H9 (cell line): ENCODE results near the gene PTPRN2. TPM values are rescaled to one million over a fixed set of nuclear protein-coding genes. Genes with fewer than 3 reads are reported as not detected.

Source experiments
- DNase-seq: peaks from one replicate; pipeline ENCODE4 v3.0.0-alpha.2; 2017
- H2AFZ ChIP-seq: one replicate; pipeline ENCODE4 v1.6.1; 2013; ENCODE audit warnings: mild to moderate bottlenecking, low read length, control low read depth, moderate library complexity
- H2AK5ac ChIP-seq: 2 replicates; pipeline ENCODE4 v1.6.1; 2013; ENCODE audit warnings: low read length, control low read depth, mixed read lengths; ENCODE audit not compliant: insufficient read length
- H2BK120ac ChIP-seq: one replicate; pipeline ENCODE4 v1.6.1; 2013; ENCODE audit warnings: low read depth, mild to moderate bottlenecking, low read length, control low read depth, inconsistent platforms; ENCODE audit not compliant: poor library complexity, severe bottlenecking
- H2BK12ac ChIP-seq: 2 replicates; pipeline ENCODE4 v1.6.1; 2013; ENCODE audit warnings: low read length, control low read depth, mixed read lengths, low read depth; ENCODE audit not compliant: insufficient read length
- H2BK15ac ChIP-seq: 2 replicates; pipeline ENCODE4 v1.6.1; 2013; ENCODE audit warnings: low read depth, low read length, control low read depth
- H2BK20ac ChIP-seq: one replicate; pipeline ENCODE4 v1.6.1; 2013; ENCODE audit warnings: low read depth, mild to moderate bottlenecking, low read length, control low read depth, inconsistent platforms; ENCODE audit not compliant: poor library complexity, severe bottlenecking
- H2BK5ac ChIP-seq: 2 replicates; pipeline ENCODE4 v1.6.1; 2013; ENCODE audit warnings: low read length, control low read depth, mixed read lengths; ENCODE audit not compliant: insufficient read length
- H3K14ac ChIP-seq: 2 replicates; pipeline ENCODE4 v1.6.1; 2013; ENCODE audit warnings: low read length, control low read depth; ENCODE audit not compliant: insufficient read depth
- H3K18ac ChIP-seq: 2 replicates; pipeline ENCODE4 v1.6.1; 2013; ENCODE audit warnings: low read depth, mild to moderate bottlenecking, mixed read lengths, low read length, control low read depth; ENCODE audit not compliant: insufficient read length
- H3K23ac ChIP-seq: 2 replicates; pipeline ENCODE4 v1.6.1; 2013; ENCODE audit warnings: low read length, control low read depth, mixed read lengths, low read depth; ENCODE audit not compliant: insufficient read length
- H3K23me2 ChIP-seq: 2 replicates; pipeline ENCODE4 v1.6.1; 2013; ENCODE audit warnings: low read depth, mild to moderate bottlenecking, mixed read lengths, low read length, control low read depth; ENCODE audit not compliant: insufficient read length, poor library complexity, severe bottlenecking
- H3K27ac ChIP-seq: 2 replicates; pipeline ENCODE4 v1.5.1; 2013; ENCODE audit warnings: low read length, control low read depth, mixed read lengths, low read depth; ENCODE audit not compliant: insufficient read length
- H3K27me3 ChIP-seq: 2 replicates; pipeline ENCODE4 v1.6.1; 2013; ENCODE audit warnings: low read length, control low read depth, inconsistent platforms; ENCODE audit not compliant: insufficient read depth
- H3K4ac ChIP-seq: 2 replicates; pipeline ENCODE4 v1.6.1; 2013; ENCODE audit warnings: low read depth, mild to moderate bottlenecking, control low read depth, inconsistent platforms, low read length, moderate library complexity
- H3K4me1 ChIP-seq: 2 replicates; pipeline ENCODE4 v1.6.1; 2013; ENCODE audit warnings: low read length, control low read depth, inconsistent platforms; ENCODE audit not compliant: insufficient read depth
- H3K4me2 ChIP-seq: 2 replicates; pipeline ENCODE4 v1.6.1; 2013; ENCODE audit warnings: low read length, control low read depth, mixed read lengths; ENCODE audit not compliant: insufficient read length, insufficient read depth
- H3K56ac ChIP-seq: 2 replicates; pipeline ENCODE4 v1.6.1; 2013; ENCODE audit warnings: low read depth, mild to moderate bottlenecking, mixed read lengths, low read length, control low read depth; ENCODE audit not compliant: insufficient read length
- H3K79me1 ChIP-seq: 2 replicates; pipeline ENCODE4 v1.6.1; 2013; ENCODE audit warnings: low read depth, mild to moderate bottlenecking, moderate library complexity, low read length, control low read depth, inconsistent platforms; ENCODE audit not compliant: insufficient read depth, poor library complexity, severe bottlenecking
- H3K79me2 ChIP-seq: 2 replicates; pipeline ENCODE4 v1.6.1; 2013; ENCODE audit warnings: low read length, control low read depth, inconsistent platforms; ENCODE audit not compliant: insufficient read depth
- H3K9ac ChIP-seq: 2 replicates; pipeline ENCODE4 v1.6.1; 2013; ENCODE audit warnings: low read length, control low read depth, mixed read lengths; ENCODE audit not compliant: insufficient read length; ENCODE audit errors: extremely low read depth
- H3K9me3 ChIP-seq: one replicate; pipeline ENCODE4 v1.6.1; 2013; ENCODE audit warnings: low read depth, low read length, inconsistent platforms; ENCODE audit not compliant: control insufficient read depth
- H3T11ph ChIP-seq: one replicate; pipeline ENCODE4 v1.6.1; 2013; ENCODE audit warnings: mild to moderate bottlenecking, low read length, control low read depth, inconsistent platforms
- H4K20me1 ChIP-seq: one replicate; pipeline ENCODE4 v1.6.1; 2013; ENCODE audit not compliant: control insufficient read depth, insufficient read length, insufficient read depth
- H4K5ac ChIP-seq: 2 replicates; pipeline ENCODE4 v1.6.1; 2013; ENCODE audit warnings: low read depth, mild to moderate bottlenecking, mixed read lengths, low read length, control low read depth; ENCODE audit not compliant: insufficient read length
- H4K8ac ChIP-seq: replicated peaks from 2 replicates; pipeline ENCODE4 v1.6.1; 2013; ENCODE audit warnings: low read length, control low read depth, mixed read lengths, low read depth; ENCODE audit not compliant: insufficient read length
- H4K91ac ChIP-seq: 2 replicates; pipeline ENCODE4 v1.6.1; 2013; ENCODE audit warnings: low read depth, mild to moderate bottlenecking, moderate library complexity, mixed read lengths, low read length, control low read depth; ENCODE audit not compliant: insufficient read length
- H3K27ac Mint-ChIP-seq, 3 experiments: 2 replicates in 2 of 3; 3 replicates in 1 of 3; pipeline ENCODE4 v1.8.0; 2020 to 2021; ENCODE audit warnings: mixed read lengths in 3 of 3, mild to moderate bottlenecking in 1 of 3, moderate library complexity in 1 of 3
- H3K27me3 Mint-ChIP-seq: 2 replicates; pipeline ENCODE4 v1.8.0; 2021; ENCODE audit warnings: low read depth, mild to moderate bottlenecking, moderate library complexity, mixed read lengths
- H3K36me3 Mint-ChIP-seq, 3 experiments: 2 replicates in 2 of 3; 3 replicates in 1 of 3; pipeline ENCODE4 v1.8.0; 2020 to 2021; ENCODE audit warnings: low read depth in 3 of 3, mixed read lengths in 3 of 3; ENCODE audit not compliant: insufficient read depth in 1 of 3
- H3K4me1 Mint-ChIP-seq, 2 experiments: 2 replicates each; pipeline ENCODE4 v1.8.0; 2020; ENCODE audit warnings: mixed read lengths in 2 of 2
- H3K4me3 Mint-ChIP-seq, 2 experiments: 2 replicates in 1 of 2; 3 replicates in 1 of 2; pipeline ENCODE4 v1.8.0; 2020 to 2021; ENCODE audit warnings: mild to moderate bottlenecking in 2 of 2, mixed read lengths in 2 of 2, moderate library complexity in 1 of 2
- H3K9me3 Mint-ChIP-seq, 2 experiments: 2 replicates in 1 of 2; 3 replicates in 1 of 2; pipeline ENCODE4 v1.8.0; 2020; ENCODE audit warnings: mild to moderate bottlenecking in 2 of 2, mixed read lengths in 2 of 2, moderate library complexity in 1 of 2
- CTCF ChIP-seq: fragments of 200-600 bp; sonication (generic); conservative IDR thresholded peaks from 3 replicates; pipeline ENCODE4 v1.8.0; 2021; ENCODE audit warnings: antibody characterized with exemption, mild to moderate bottlenecking
- WGBS: extraction: QIAGEN DNeasy Blood & Tissue Kit; methylation state at CpG from one replicate; pipeline ENCODE4 v1.1.7; 2013; ENCODE audit warnings: missing lambda C conversion rate, low lambda C conversion rate, mixed read lengths; ENCODE audit not compliant: insufficient read length; ENCODE audit errors: extremely low coverage; 5-methylcytosine and 5-hydroxymethylcytosine counted together
- total RNA-seq: library from RNA; stranded (reverse); gene quantifications from 2 replicates; pipeline ENCODE4 v1.2.1, GENCODE V29; 2021

The PTPRN2 gene
- total RNA-seq, 1 experiment from 2014 or later: 5.2 TPM

DNA sequence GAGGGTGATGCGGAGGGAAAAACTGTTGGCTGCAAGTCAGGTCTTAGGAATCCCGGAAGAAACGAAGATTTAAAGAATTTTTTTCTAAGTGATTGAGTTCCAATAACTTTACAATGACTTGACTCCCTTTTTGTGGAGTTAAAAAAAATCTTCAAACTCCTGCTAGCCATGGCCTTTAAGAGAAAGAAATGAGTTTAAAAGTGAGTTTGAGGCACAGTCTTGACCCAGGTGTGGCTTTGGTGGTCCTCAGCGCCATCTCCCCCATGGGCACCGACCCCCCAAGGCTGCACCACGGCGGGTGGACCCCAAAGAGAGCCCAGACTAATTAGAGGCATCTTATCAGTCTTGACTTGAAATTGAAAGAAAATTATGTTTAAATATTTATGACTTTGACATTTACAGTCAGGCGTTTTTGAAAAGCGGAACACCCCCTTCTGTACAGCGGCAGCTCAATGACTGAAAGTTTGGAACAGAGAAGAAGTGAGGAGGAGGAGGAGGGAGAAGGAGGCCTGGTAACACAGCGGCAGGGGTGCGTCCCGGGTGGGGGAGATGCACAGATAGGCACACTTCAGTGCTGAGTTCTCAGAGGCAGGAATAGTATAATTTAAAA is 901.2 kb downstream of the PTPRN2 start:
- Histone ChIP-seq H3K14ac (no peak overlapping the region), H3K23ac (no peak overlapping the region), H3K27ac (no peak overlapping the region), H2BK20ac (no peak overlapping the region), H3K9me3 (no peaks in the 10 kb centered on the region), H3K18ac (no peak overlapping the region), H3K4ac (no peak overlapping the region), H2BK12ac (no peak overlapping the region), H3K27me3 (peaks cover 84% of the 10 kb centered on the region), H2BK5ac (no peak overlapping the region), H3K79me1 (no peaks in the 10 kb centered on the region), H4K91ac (no peak overlapping the region), H3K23me2 (peaks cover 29% of the 10 kb centered on the region), H2AFZ (no peak overlapping the region), H3K4me2 (peak overlapping the region; percentile 33), H3K9ac (no peak overlapping the region), H2BK15ac (no peak overlapping the region), H2AK5ac (no peak overlapping the region), H4K20me1 (no peaks in the 10 kb centered on the region), H2BK120ac (no peak overlapping the region), H3T11ph (no peak overlapping the region), H4K5ac (no peak overlapping the region), H4K8ac (no peak overlapping the region), H3K79me2 (no peaks in the 10 kb centered on the region), H3K4me1 (no peaks in the 10 kb centered on the region), H3K56ac (no peak overlapping the region)
- H3K36me3 Mint-ChIP-seq: no peaks in the 10 kb centered on the region; a peak in 2 of 7 replicates
- H3K4me3 Mint-ChIP-seq: peak overlapping the region in 1 of 2 experiments; percentile 63; a peak in 3 of 5 replicates
- peaks cover 15 to 52% of the 10 kb centered on the region in 2 experiments for H3K4me1 Mint-ChIP-seq
- no peak for TF ChIP-seq CTCF
- no CpG with 5 or more reads among the region's 13 CpGs for WGBS
- no peaks in the 10 kb centered on the region for H3K9me3 Mint-ChIP-seq
- no peak overlapping the region for H3K27ac Mint-ChIP-seq
- DNase-seq: no peak
- H3K27me3 Mint-ChIP-seq: peaks cover 94% of the 10 kb centered on the region
